WTC11 (cell line): ENCODE results near the gene CENPV. TPM values are rescaled to one million over a fixed set of nuclear protein-coding genes. Genes with fewer than 3 reads are reported as not detected.

Experiments
- ATAC-seq: fragments of 200-7000 bp; cut with Tn5 transposase; 2 replicates; pipeline ENCODE4 v1.10.0; 2021; ENCODE audit warnings: mild to moderate bottlenecking, moderate library complexity
- CTCF ChIA-PET: fragments of 300-600 bp; sonication (Branson Sonifier 250); formaldehyde crosslinking; loops from one replicate; lab custom pipeline; 2021; ENCODE audit warnings: antibody characterized with exemption; lab: Charles Lee
- POLR2A ChIA-PET: fragments of 350-600 bp; sonication (Branson Sonifier 250); formaldehyde crosslinking; loops from one replicate; lab custom pipeline; 2021; ENCODE audit warnings: antibody characterized with exemption; lab: Charles Lee
- DNase-seq: peaks from one replicate; pipeline ENCODE4 v3.0.0; 2021; ENCODE audit warnings: low spot score
- H3K27ac Mint-ChIP-seq: 2 replicates; pipeline ENCODE4 v1.8.0; 2021; ENCODE audit warnings: mixed read lengths
- H3K27me3 Mint-ChIP-seq: 2 replicates; pipeline ENCODE4 v1.8.0; 2021; ENCODE audit warnings: low read depth, mild to moderate bottlenecking, moderate library complexity, mixed read lengths
- H3K36me3 Mint-ChIP-seq: 2 replicates; pipeline ENCODE4 v1.8.0; 2021; ENCODE audit warnings: mixed read lengths
- H3K4me1 Mint-ChIP-seq: 2 replicates; pipeline ENCODE4 v1.8.0; 2022; ENCODE audit warnings: mixed read lengths
- H3K4me3 Mint-ChIP-seq: 2 replicates; pipeline ENCODE4 v1.8.0; 2021; ENCODE audit warnings: mild to moderate bottlenecking, moderate library complexity, mixed read lengths
- H3K9me3 Mint-ChIP-seq: 2 replicates; pipeline ENCODE4 v1.8.0; 2021; ENCODE audit warnings: mixed read lengths
- CREB1 ChIP-seq: sonication (generic); formaldehyde crosslinking; IDR thresholded peaks from 2 replicates; pipeline ENCODE4 v1.8.0; 2023; ENCODE audit warnings: mild to moderate bottlenecking, missing genetic modification reagents
- FOXK1 ChIP-seq: sonication (generic); formaldehyde crosslinking; IDR thresholded peaks from 2 replicates; pipeline ENCODE4 v1.8.0; 2022; ENCODE audit warnings: mild to moderate bottlenecking, moderate library complexity, missing genetic modification reagents
- FOXP1 ChIP-seq: sonication (generic); formaldehyde crosslinking; IDR thresholded peaks from 2 replicates; pipeline ENCODE4 v1.8.0; 2022; ENCODE audit warnings: missing genetic modification reagents, mild to moderate bottlenecking, moderate library complexity, borderline replicate concordance
- GRHL2 ChIP-seq: fragments of 250-450 bp; sonication (Bioruptor Pico); IDR thresholded peaks from 2 replicates; pipeline ENCODE4 v1.8.0; 2022; ENCODE audit warnings: mild to moderate bottlenecking, moderate library complexity; ENCODE audit not compliant: insufficient replicate concordance, severe bottlenecking
- HMGA2 ChIP-seq: fragments of 250-450 bp; sonication (Bioruptor Pico); IDR thresholded peaks from 2 replicates; pipeline ENCODE4 v1.4.0; 2021; ENCODE audit warnings: mild to moderate bottlenecking, moderate library complexity
- IRF2 ChIP-seq: sonication (generic); formaldehyde crosslinking; IDR thresholded peaks from 2 replicates; pipeline ENCODE4 v1.8.0; 2022; ENCODE audit warnings: low read depth, missing genetic modification reagents, borderline replicate concordance
- MAX ChIP-seq: sonication (generic); formaldehyde crosslinking; IDR thresholded peaks from 2 replicates; pipeline ENCODE4 v1.8.0; 2022; ENCODE audit warnings: mild to moderate bottlenecking, missing genetic modification reagents
- NFYB ChIP-seq: sonication (generic); formaldehyde crosslinking; conservative IDR thresholded peaks from 2 replicates; pipeline ENCODE4 v1.8.0; 2022; ENCODE audit warnings: low read depth, missing genetic modification reagents
- NR3C1 ChIP-seq: sonication (generic); formaldehyde crosslinking; conservative IDR thresholded peaks from 2 replicates; pipeline ENCODE4 v1.8.1; 2023; ENCODE audit warnings: low read depth, mild to moderate bottlenecking, missing genetic modification reagents
- SMAD3 ChIP-seq: sonication (generic); formaldehyde crosslinking; IDR thresholded peaks from 2 replicates; pipeline ENCODE4 v1.8.0; 2022; ENCODE audit warnings: missing genetic modification reagents, mild to moderate bottlenecking, borderline replicate concordance
- TCF7 ChIP-seq: sonication (generic); formaldehyde crosslinking; IDR thresholded peaks from 2 replicates; pipeline ENCODE4 v1.8.0; 2022; ENCODE audit warnings: mild to moderate bottlenecking, low read depth, missing genetic modification reagents, moderate library complexity
- ZNF263 ChIP-seq: sonication (generic); formaldehyde crosslinking; IDR thresholded peaks from 2 replicates; pipeline ENCODE4 v1.8.1; 2022; ENCODE audit warnings: low read depth, mild to moderate bottlenecking, moderate library complexity, missing genetic modification reagents
- ZNF396 ChIP-seq: fragments of 250-450 bp; sonication (Bioruptor Pico); IDR thresholded peaks from 2 replicates; pipeline ENCODE4 v1.8.0; 2021; ENCODE audit warnings: mild to moderate bottlenecking, moderate library complexity, borderline replicate concordance
- ZNF532 ChIP-seq: fragments of 250-450 bp; sonication (Bioruptor Pico); IDR thresholded peaks from 2 replicates; pipeline ENCODE4 v1.9.0; 2021; ENCODE audit warnings: mild to moderate bottlenecking, borderline replicate concordance
- total RNA-seq: library from RNA; stranded (reverse); gene quantifications from 3 replicates; pipeline ENCODE4 v1.2.3, GENCODE V29; 2021
- TF ChIP-seq, protein P1 (sequence below): fragments of 250-450 bp; sonication (Bioruptor Pico); IDR thresholded peaks from 2 replicates; pipeline ENCODE4 v1.9.0; 2021; ENCODE audit warnings: moderate library complexity, mild to moderate bottlenecking, inconsistent platforms, borderline replicate concordance
- TF ChIP-seq, protein P2 (sequence below): sonication (generic); formaldehyde crosslinking; IDR thresholded peaks from 2 replicates; pipeline ENCODE4 v1.8.1; 2023; ENCODE audit warnings: mild to moderate bottlenecking, missing genetic modification reagents, moderate library complexity
- TF ChIP-seq, protein P3 (sequence below): sonication (generic); formaldehyde crosslinking; IDR thresholded peaks from 2 replicates; pipeline ENCODE4 v1.8.0; 2023; ENCODE audit warnings: mild to moderate bottlenecking, missing genetic modification reagents
- TF ChIP-seq, protein P4 (sequence below): sonication (generic); formaldehyde crosslinking; IDR thresholded peaks from 2 replicates; pipeline ENCODE4 v1.8.0; 2022; ENCODE audit warnings: missing genetic modification reagents
- TF ChIP-seq, protein P5 (sequence below): fragments of 250-450 bp; sonication (Bioruptor Pico); IDR thresholded peaks from 2 replicates; pipeline ENCODE4 v1.9.0; 2021; ENCODE audit warnings: mild to moderate bottlenecking

Gene CENPV
- total RNA-seq, 1 experiment from 2014 or later = 152 TPM

DNA sequence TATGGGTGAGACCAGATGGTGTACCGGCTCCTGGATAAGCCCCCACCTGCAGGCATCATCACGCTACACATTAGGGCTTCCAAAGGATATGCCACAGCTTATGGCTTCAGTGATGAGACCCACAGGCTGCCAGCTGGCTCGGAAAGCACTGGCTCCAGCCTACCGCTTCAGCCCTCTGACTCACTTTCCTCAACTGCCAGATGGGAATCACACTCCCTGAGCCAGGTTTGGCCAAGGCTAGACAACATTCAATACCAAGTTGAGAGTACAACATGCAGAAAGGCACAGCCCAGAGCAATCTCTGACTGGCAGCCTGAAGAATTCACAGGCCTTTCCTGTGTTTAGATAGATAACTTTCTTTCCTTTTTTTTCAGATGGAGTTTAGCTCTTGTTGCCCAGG, 10.3 kb downstream of the CENPV start:
- Mint-ChIP-seq H3K4me3 (no peak overlapping the region), H3K27me3 (no peaks in the 10 kb centered on the region), H3K9me3 (no peaks in the 10 kb centered on the region), H3K27ac (no peak overlapping the region), H3K36me3 (peaks cover 40% of the 10 kb centered on the region)
- DNase-seq = no peak
- CTCF ChIA-PET = interaction anchor here (2.2 kb wide), 1 partner anchor 10 kb away, joined by 9 read pairs; the partner anchor contains the start of gene CENPV
- POLR2A ChIA-PET = interaction anchor here (1.9 kb wide), 1 partner anchor 10 kb away, joined by 5 read pairs; the partner anchor contains the start of gene CENPV
- ATAC-seq = no peak
- TF ChIP-seq MAX (no peak), ZNF532 (CRISPR knock-in tag) (no peak), FOXP1 (no peak), ZNF263 (CRISPR knock-in tag) (no peak), NR3C1 (no peak), NFYB (CRISPR knock-in tag) (no peak), SMAD3 (CRISPR knock-in tag) (no peak)
- TF ChIP-seq, protein P1, sequence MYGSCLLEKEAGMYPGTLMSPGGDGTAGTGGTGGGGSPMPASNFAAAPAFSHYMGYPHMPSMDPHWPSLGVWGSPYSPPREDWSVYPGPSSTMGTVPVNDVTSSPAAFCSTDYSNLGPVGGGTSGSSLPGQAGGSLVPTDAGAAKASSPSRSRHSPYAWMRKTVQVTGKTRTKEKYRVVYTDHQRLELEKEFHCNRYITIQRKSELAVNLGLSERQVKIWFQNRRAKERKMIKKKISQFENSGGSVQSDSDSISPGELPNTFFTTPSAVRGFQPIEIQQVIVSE = no peak
- TF ChIP-seq, protein P2, sequence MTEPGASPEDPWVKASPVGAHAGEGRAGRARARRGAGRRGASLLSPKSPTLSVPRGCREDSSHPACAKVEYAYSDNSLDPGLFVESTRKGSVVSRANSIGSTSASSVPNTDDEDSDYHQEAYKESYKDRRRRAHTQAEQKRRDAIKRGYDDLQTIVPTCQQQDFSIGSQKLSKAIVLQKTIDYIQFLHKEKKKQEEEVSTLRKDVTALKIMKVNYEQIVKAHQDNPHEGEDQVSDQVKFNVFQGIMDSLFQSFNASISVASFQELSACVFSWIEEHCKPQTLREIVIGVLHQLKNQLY (CRISPR knock-in tag) = no peak
- TF ChIP-seq, protein P3, sequence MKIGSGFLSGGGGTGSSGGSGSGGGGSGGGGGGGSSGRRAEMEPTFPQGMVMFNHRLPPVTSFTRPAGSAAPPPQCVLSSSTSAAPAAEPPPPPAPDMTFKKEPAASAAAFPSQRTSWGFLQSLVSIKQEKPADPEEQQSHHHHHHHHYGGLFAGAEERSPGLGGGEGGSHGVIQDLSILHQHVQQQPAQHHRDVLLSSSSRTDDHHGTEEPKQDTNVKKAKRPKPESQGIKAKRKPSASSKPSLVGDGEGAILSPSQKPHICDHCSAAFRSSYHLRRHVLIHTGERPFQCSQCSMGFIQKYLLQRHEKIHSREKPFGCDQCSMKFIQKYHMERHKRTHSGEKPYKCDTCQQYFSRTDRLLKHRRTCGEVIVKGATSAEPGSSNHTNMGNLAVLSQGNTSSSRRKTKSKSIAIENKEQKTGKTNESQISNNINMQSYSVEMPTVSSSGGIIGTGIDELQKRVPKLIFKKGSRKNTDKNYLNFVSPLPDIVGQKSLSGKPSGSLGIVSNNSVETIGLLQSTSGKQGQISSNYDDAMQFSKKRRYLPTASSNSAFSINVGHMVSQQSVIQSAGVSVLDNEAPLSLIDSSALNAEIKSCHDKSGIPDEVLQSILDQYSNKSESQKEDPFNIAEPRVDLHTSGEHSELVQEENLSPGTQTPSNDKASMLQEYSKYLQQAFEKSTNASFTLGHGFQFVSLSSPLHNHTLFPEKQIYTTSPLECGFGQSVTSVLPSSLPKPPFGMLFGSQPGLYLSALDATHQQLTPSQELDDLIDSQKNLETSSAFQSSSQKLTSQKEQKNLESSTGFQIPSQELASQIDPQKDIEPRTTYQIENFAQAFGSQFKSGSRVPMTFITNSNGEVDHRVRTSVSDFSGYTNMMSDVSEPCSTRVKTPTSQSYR = no peak
- TF ChIP-seq, protein P4, sequence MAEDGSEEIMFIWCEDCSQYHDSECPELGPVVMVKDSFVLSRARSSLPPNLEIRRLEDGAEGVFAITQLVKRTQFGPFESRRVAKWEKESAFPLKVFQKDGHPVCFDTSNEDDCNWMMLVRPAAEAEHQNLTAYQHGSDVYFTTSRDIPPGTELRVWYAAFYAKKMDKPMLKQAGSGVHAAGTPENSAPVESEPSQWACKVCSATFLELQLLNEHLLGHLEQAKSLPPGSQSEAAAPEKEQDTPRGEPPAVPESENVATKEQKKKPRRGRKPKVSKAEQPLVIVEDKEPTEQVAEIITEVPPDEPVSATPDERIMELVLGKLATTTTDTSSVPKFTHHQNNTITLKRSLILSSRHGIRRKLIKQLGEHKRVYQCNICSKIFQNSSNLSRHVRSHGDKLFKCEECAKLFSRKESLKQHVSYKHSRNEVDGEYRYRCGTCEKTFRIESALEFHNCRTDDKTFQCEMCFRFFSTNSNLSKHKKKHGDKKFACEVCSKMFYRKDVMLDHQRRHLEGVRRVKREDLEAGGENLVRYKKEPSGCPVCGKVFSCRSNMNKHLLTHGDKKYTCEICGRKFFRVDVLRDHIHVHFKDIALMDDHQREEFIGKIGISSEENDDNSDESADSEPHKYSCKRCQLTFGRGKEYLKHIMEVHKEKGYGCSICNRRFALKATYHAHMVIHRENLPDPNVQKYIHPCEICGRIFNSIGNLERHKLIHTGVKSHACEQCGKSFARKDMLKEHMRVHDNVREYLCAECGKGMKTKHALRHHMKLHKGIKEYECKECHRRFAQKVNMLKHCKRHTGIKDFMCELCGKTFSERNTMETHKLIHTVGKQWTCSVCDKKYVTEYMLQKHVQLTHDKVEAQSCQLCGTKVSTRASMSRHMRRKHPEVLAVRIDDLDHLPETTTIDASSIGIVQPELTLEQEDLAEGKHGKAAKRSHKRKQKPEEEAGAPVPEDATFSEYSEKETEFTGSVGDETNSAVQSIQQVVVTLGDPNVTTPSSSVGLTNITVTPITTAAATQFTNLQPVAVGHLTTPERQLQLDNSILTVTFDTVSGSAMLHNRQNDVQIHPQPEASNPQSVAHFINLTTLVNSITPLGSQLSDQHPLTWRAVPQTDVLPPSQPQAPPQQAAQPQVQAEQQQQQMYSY (CRISPR knock-in tag) = no peak
- TF ChIP-seq, all 79 proteins: peak for 0
- H3K4me1 Mint-ChIP-seq = no peaks in the 10 kb centered on the region

DNA sequence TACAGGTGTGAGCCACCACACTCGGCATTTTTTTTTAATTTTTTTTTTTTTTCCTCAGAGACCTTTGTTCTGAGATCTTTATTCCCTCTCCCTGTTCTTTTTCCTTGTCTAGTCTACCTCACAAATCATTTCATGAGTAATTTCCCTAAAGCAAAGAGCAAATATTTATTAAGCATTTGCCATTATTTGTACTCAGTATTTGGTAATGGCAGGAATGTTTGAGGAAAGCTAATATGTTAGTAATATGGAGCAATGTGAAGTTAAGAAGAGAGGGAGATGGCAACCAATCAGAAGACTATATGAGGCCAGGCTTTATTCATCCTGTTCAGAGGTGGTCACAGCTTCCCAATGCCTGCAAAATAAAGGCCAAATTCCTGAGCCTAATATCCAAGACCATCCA, 13.3 kb downstream of the CENPV start:
- no peaks in the 10 kb centered on the region for H3K27me3 Mint-ChIP-seq
- no peak overlapping the region for H3K4me3 Mint-ChIP-seq
- ATAC-seq (no peak), DNase-seq (no peak)
- H3K4me1 Mint-ChIP-seq = no peaks in the 10 kb centered on the region
- H3K27ac Mint-ChIP-seq = no peak overlapping the region
- POLR2A ChIA-PET = no interaction called here
- CTCF ChIA-PET = interaction anchor here (0.6 to 0.7 kb wide), 3 partner anchors 10 to 131 kb away, joined by 3 to 5 read pairs (median 3); no protein-coding TSS in a partner anchor
- H3K36me3 Mint-ChIP-seq = peaks cover 21% of the 10 kb centered on the region
- no peaks in the 10 kb centered on the region for H3K9me3 Mint-ChIP-seq
- no peak for TF ChIP-seq FOXK1 (CRISPR knock-in tag)
- no peak for TF ChIP-seq ZNF396 (CRISPR knock-in tag)
- TF ChIP-seq ZNF263 (CRISPR knock-in tag) = no peak
- TF ChIP-seq CREB1 (CRISPR knock-in tag) = no peak
- TF ChIP-seq, protein P5, sequence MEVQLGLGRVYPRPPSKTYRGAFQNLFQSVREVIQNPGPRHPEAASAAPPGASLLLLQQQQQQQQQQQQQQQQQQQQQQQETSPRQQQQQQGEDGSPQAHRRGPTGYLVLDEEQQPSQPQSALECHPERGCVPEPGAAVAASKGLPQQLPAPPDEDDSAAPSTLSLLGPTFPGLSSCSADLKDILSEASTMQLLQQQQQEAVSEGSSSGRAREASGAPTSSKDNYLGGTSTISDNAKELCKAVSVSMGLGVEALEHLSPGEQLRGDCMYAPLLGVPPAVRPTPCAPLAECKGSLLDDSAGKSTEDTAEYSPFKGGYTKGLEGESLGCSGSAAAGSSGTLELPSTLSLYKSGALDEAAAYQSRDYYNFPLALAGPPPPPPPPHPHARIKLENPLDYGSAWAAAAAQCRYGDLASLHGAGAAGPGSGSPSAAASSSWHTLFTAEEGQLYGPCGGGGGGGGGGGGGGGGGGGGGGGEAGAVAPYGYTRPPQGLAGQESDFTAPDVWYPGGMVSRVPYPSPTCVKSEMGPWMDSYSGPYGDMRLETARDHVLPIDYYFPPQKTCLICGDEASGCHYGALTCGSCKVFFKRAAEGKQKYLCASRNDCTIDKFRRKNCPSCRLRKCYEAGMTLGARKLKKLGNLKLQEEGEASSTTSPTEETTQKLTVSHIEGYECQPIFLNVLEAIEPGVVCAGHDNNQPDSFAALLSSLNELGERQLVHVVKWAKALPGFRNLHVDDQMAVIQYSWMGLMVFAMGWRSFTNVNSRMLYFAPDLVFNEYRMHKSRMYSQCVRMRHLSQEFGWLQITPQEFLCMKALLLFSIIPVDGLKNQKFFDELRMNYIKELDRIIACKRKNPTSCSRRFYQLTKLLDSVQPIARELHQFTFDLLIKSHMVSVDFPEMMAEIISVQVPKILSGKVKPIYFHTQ (CRISPR knock-in tag) = no peak
- no peak for TF ChIP-seq GRHL2
- no peak for TF ChIP-seq TCF7
- no peak for TF ChIP-seq IRF2
- TF ChIP-seq FOXP1 = no peak
- TF ChIP-seq HMGA2 (CRISPR knock-in tag) = no peak
